Measurements from ENCODE around the gene LENG8.

Gene LENG8

GRCh38 chr19:54448774-54449700 is at the start of gene LENG8:
LENG8 (plus strand) TSS chr19:54449199; CDS start chr19:54451345, 2,146 bp downstream.
- peak; percentile 99 for FAIRE-seq
- DNase-seq (ENCODE audit: insufficient read length, low spot score), result peak; percentile 95

DNA sequence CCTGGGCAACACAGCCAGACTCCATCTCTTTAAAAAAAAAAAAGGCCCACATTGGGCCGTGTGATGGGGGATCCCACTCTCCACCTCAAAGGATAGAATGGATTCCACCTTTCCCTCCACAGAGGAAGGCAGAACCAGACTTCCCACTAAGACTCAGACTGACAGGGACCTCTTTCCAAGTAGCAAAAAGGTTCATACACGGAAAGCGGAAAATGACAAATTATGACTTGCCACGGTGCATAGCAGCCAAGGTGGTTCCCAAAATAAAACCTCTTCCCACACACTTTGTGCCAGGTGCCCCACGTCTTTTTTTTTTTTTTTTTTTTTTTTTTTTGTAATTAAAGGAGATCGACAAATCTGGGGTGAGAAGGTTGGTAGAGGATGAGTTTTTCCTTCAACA is 48.1 kb upstream of the LENG8 start:
- FAIRE-seq, result no peak

DNA sequence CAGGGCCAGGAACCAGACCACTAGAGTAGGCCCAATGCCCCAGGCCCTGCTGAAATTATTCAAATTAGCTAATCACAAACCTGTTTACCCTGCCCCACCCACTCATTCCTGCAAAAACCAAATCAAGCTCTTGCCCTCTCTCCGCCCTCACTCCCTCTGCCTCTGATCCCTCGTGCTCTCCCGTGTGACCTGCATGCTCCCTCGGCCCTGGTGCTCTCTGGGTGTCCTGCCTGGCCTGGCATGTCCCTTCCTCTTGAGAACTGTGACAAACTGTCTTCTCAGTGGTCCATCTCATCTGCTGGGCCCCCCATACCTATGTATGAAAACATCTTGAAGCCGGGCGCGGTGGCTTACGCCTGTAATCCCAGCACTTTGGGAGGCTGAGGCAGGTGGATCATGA is 45.9 kb upstream of the LENG8 start:
- no peak for FAIRE-seq
- no peak for DNase-seq (ENCODE audit: insufficient read length, low spot score)

More for the DNA sequence above, 48.1 kb upstream of the LENG8 start:
- DNase-seq (ENCODE audit: insufficient read length, low spot score), result no peak

DNA sequence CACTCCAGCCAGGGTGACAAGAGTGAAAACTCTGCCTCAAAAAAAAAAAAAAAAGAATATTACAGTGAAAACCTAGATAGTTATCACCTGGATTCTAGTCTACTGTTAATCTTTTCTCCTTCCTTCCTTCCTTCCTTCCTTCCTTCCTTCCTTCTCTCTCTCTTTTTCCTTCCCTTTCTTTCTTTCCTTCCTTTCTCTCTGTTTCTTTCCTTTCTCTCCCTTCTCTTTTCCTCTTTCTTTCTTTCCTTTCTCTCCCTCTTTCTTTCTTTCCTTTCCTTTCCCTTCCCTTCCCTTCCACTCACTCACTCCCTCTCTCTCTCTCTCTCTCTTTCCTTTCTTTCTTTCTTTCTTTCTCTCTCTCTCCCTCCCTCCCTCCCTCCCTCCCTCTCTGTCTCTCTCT is 43.4 kb upstream of the LENG8 start:
- no peak for DNase-seq (ENCODE audit: insufficient read length, low spot score)
- no peak for FAIRE-seq

DNA sequence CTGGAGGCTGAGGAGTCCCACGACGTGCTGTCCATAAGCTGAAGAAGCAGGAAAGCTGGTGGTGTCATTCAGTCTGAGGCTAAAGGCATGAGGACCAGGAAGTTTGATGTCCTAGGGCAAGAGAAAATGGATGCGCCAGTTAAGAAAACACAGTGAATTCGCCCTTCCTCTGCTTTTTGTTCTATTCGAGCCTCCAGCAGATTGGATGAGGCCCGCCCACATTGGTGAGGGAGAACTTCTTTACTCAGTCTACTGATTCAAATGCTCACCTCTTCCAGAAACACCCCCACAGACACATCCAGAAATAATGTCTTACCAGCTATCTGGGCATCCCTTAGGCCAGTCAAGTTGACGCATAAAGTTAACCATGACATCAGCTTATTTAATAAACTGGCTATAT is 41.2 kb upstream of the LENG8 start:
- FAIRE-seq (no peak), DNase-seq (ENCODE audit: insufficient read length, low spot score) (no peak)

- FAIRE-seq (no peak), DNase-seq (ENCODE audit: insufficient read length, low spot score) (no peak)
Measured at GRCh38 chr19:54408456-54409026, 40.5 kb upstream of the LENG8 start.

DNA sequence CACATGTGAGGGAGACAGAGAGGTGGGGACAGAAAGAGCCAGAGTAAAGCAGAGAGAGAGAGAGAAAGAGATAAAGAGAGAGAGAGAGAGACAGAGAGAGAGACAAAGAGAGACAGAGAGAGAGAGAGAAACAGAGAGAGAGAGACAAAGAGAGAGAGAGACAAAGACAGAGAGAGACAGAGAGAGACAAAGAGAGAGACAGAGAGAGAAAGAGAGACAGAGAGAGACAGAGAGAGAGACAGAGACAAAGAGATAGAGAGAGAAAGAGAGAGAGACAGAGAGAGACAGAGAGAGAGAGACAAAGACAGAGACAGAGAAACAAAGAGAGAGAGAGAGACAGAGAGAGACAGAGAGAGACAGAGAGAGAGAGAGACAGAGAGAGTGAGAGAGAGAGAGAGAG is 38.0 kb upstream of the LENG8 start:
- DNase-seq (ENCODE audit: insufficient read length, low spot score) (no peak), FAIRE-seq (no peak)

- DNase-seq (ENCODE audit: insufficient read length, low spot score), result no peak
- no peak for FAIRE-seq
Measured at GRCh38 chr19:54412877-54413276, 36.1 kb upstream of the LENG8 start.

DNA sequence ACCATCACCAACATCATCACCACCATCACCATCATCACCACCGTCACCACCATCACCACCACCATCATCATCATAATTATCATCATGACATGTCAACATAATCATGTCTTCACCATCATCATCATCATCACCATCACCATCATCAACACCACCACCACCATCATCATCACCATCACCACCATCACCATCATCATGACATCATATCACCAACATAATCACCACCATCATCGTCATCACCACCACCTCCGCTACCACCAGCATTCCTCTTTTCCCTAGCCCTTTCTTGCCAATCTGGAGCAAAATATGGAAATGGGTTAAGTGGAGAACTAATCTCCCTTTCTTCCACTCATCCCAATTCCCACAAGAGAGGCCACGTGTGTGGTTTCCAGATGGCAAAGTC is 34.8 kb upstream of the LENG8 start:
- no peak for DNase-seq (ENCODE audit: insufficient read length, low spot score)
- FAIRE-seq, result no peak

- FAIRE-seq (no peak), DNase-seq (ENCODE audit: insufficient read length, low spot score) (no peak)
Measured at GRCh38 chr19:54415208-54415900, 33.6 kb upstream of the LENG8 start, which contains the start of gene TTYH1. TTYH1 (plus strand) TSS chr19:54415464; CDS start chr19:54415553, 89 bp downstream.

DNA sequence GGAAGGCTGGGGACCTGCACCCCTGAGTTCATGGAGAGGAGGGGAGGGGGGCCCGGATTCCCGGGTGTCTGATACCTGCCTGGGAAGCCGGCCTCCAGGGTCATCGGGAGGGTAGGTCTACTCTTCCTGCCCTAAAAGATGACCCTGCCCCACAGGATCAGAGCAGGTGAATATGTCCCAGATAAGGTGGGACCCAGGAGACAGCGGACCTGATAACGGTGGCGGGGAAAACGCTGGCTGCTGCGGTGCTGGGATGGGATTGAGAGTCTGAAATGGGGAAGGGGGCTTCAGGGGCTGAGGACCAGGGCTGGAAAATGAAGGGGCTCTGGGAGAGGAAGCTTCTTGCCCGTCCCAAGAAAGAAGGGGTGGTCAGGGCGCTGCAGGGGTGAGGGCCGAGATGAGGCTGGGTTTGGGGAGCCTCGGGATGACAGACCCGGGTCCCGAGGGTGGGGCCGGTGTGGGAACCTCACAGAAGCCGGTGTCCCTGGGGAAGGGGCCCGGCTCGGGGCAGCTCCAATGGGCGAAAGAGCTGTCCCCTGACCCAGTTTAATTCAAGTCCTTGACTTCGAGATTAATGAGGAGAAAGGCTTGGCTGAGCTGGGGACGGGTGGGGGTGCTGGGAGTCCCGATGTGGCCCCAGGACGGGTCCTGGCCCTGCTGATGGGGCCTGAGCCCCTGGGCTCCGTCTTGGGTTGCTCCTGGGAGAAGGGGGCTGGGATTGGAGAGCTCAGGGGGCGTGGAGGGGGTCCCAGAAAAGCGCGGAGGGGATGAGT is 32.9 kb upstream of the LENG8 start:
- FAIRE-seq, result no peak
- DNase-seq (ENCODE audit: insufficient read length, low spot score), result no peak

DNA sequence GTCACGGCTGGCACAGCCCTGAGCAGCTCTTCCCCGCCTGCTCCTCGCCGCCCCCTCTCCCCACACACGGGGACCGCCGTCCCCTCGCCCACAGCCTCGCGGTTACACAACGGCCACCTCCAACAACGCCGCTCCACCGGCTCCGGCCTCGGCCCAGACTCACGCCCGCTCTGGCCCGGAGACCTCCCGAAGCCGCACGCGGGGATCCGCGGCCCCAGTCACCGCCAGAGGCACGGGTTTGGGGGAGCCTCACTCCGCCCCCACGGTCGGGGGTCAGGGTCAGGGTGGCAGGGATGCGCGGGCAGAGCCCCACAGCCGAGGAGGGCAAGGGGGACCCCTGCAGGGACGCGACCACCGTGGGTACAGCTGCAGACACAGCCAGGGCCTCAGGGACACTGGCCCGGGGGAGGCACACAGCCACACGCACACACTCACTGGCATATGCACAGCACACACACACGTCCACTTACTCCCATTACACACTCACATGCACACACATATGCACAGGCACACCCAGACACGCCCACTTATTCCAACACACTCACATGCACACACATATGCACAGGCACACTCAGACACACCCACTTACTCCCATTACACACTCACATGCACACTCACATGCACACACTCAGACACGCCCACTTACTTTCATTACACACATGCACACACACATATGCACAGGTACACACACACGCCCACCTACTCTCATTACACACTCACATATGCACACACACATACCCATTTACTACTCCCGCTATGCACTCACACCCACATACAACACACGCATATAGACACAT is 32.1 kb upstream of the LENG8 start:
- DNase-seq (ENCODE audit: insufficient read length, low spot score) (no peak), FAIRE-seq (peak; percentile 89)

DNA sequence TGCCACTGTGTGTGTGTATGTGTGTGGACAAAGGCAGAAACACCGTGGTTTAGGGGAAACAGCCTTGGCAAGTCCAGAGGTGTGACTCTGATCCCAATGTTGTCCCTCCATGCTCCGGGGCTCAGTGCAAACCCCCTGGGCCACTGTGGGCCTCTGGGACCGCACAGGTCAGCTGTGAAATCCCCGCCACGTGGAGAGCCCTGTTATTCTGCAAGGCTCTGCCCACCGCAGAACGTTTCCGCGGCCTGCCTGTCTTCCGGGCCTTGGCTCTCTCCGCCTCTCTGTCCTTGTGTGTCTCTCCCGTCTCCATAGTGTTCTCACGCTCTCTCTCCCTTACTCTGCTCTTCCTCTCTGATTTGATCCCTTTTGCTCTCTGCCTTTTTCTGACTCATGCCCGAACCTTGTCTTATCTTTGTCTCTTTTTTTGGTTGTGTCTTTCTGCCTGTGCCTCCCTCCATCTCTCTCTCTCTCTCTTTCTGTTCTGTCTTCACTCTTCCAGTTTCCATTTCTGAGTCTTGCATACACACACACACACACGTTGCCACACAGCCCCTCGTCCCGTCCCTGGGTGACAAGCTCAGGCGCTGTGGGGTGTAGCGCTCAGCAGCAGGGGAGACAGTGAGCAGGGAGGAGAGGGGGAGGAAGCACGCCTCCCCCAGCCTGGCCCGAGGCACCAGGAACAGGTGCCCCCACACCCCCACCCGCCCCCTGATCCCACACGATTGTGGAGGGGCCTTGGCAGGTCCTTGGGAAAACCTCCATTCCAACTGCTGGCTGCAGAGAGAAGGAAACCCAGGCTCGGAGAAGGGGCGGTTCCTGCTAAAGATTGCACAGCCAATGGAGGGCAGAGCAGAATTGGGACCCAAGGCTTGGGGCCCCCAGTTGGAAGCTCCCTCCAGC is 30.7 kb upstream of the LENG8 start:
- DNase-seq (ENCODE audit: insufficient read length, low spot score) (no peak), FAIRE-seq (no peak)

- FAIRE-seq, result no peak
- no peak for DNase-seq (ENCODE audit: insufficient read length, low spot score)
Measured at GRCh38 chr19:54418930-54419800, 29.8 kb upstream of the LENG8 start.

- no peak for FAIRE-seq
- no peak for DNase-seq (ENCODE audit: insufficient read length, low spot score)
Measured at GRCh38 chr19:54420068-54420382, 29.0 kb upstream of the LENG8 start.

DNA sequence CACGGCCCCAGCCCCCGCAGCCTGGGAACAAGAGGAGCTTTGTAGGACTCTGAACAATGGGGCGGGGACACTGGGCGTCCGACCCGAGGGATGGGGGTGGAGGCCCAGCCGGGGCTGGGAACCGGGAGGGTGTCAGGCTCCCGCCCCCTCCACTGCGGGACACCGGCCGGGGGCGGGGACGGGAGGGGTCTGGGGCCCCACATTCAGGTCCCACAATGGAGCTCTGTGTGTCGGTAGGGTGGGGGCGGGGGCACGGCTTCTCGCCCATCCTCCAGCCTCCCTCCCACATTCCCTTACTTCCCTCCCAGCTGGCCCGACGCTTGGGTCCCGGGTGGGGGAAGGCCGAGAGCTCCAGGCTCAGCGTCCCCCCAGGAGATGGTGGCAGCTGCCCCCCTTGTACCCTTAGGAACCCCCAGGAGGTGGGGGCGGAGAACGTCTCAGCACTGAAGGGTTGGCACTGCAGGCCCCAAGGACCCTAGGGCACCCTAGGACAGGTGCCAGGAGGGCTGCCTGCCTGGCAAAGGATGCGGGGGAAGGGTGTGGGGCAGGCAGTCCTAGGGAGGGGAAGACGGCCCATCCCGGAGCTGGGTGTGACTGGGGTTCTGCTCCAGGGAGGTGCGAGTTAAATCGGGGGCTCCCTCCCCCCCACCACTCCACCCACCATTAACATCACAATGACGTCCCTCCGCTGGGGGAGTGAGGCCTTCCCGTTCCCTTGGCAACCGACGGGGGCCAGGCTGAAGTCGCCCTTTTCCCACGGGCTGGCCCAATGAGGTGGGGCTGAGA is 28.4 kb upstream of the LENG8 start:
- DNase-seq (ENCODE audit: insufficient read length, low spot score) (no peak), FAIRE-seq (no peak)

DNA sequence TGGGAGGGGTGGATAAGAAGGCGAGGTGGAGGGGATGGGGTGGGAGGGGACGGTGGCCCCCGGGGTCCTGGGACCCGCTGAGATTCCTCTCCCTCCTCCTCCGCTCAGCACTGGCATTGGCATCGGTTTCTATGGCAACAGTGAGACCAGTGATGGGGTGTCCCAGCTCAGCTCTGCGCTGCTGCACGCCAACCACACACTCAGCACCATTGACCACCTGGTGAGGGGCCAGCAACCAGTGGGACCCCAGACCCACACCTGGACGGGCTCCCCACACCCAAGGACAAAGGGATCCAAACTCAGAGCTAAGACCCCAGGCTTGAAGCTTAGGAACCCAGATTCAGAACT is 27.9 kb upstream of the LENG8 start:
- FAIRE-seq (no peak), DNase-seq (ENCODE audit: insufficient read length, low spot score) (no peak)
